Measurements from ENCODE around the gene PLOD3. TPM values are rescaled to one million over a fixed set of nuclear protein-coding genes. Genes with fewer than 3 reads are reported as not detected.

Gene PLOD3
- total RNA-seq, 1 experiment from 2014 or later: 134 TPM

GRCh38 chr7:101197991-101198390 is 19.4 kb downstream of the PLOD3 start:
- H3K27me3 Mint-ChIP-seq (ENCODE audit: insufficient read depth, unreplicated experiment): peaks cover 12% of the 10 kb centered on the region
- intact Hi-C loops (cut with micrococcal nuclease): no loop called here
- DNase-seq (ENCODE audit: unreplicated experiment): no peak
- H3K4me1 Mint-ChIP-seq (ENCODE audit: insufficient read depth, unreplicated experiment): no peaks in the 10 kb centered on the region
- ChIA-PET CTCF (interaction anchor here (0.6 kb wide), 1 partner anchor 178 kb away, joined by 3 read pairs; no protein-coding TSS in a partner anchor), POLR2A (no interaction called here)
- no peaks in the 10 kb centered on the region for H3K36me3 Mint-ChIP-seq (ENCODE audit: insufficient read depth, unreplicated experiment)
- no peak for TF ChIP-seq CTCF (IDR thresholded peaks at IDR 0.05; ENCODE audit: unreplicated experiment)
- no peak overlapping the region for H3K4me3 Mint-ChIP-seq (ENCODE audit: unreplicated experiment)
- H3K9me3 Mint-ChIP-seq (ENCODE audit: unreplicated experiment): no peaks in the 10 kb centered on the region
- no TSS peak for BruUV-seq (replicated peaks)
- no peak overlapping the region for H3K27ac Mint-ChIP-seq (ENCODE audit: low read depth, unreplicated experiment)

- no peak overlapping the region for H3K4me3 Mint-ChIP-seq (ENCODE audit: unreplicated experiment)
- H3K27ac Mint-ChIP-seq (ENCODE audit: low read depth, unreplicated experiment): no peak overlapping the region
- no peak for DNase-seq (ENCODE audit: unreplicated experiment)
- ChIA-PET CTCF (interaction anchor here (0.6 to 8.3 kb wide), 4 partner anchors 32 to 312 kb away, joined by 3 to 203 read pairs (median 3); no protein-coding TSS in a partner anchor), POLR2A (interaction anchor here (1.3 kb wide), 1 partner anchor 22 kb away, joined by 5 read pairs; the partner anchor contains the start of genes PLOD3 and ZNHIT1)
- no peaks in the 10 kb centered on the region for H3K36me3 Mint-ChIP-seq (ENCODE audit: insufficient read depth, unreplicated experiment)
- no TSS peak for BruUV-seq (replicated peaks)
- H3K27me3 Mint-ChIP-seq (ENCODE audit: insufficient read depth, unreplicated experiment): peaks cover 8% of the 10 kb centered on the region
- intact Hi-C loops (cut with micrococcal nuclease): no loop called here
- no peaks in the 10 kb centered on the region for H3K9me3 Mint-ChIP-seq (ENCODE audit: unreplicated experiment)
- TF ChIP-seq CTCF (IDR thresholded peaks at IDR 0.05; ENCODE audit: unreplicated experiment): no peak
- no peaks in the 10 kb centered on the region for H3K4me1 Mint-ChIP-seq (ENCODE audit: insufficient read depth, unreplicated experiment)
These were observed 21.5 kb downstream of the PLOD3 start for GRCh38 chr7:101195884-101196283.

GRCh38 chr7:101189109-101189508 is 28.3 kb downstream of the PLOD3 start:
- peaks cover 6% of the 10 kb centered on the region for H3K4me1 Mint-ChIP-seq (ENCODE audit: insufficient read depth, unreplicated experiment)
- H3K36me3 Mint-ChIP-seq (ENCODE audit: insufficient read depth, unreplicated experiment): no peaks in the 10 kb centered on the region
- no peak overlapping the region for H3K27ac Mint-ChIP-seq (ENCODE audit: low read depth, unreplicated experiment)
- H3K4me3 Mint-ChIP-seq (ENCODE audit: unreplicated experiment): no peak overlapping the region
- POLR2A ChIA-PET: no interaction called here
- no peak for TF ChIP-seq CTCF (IDR thresholded peaks at IDR 0.05; ENCODE audit: unreplicated experiment)
- BruUV-seq (replicated peaks): no TSS peak
- no peak for DNase-seq (ENCODE audit: unreplicated experiment)
- intact Hi-C loops (cut with micrococcal nuclease): no loop called here
- H3K9me3 Mint-ChIP-seq (ENCODE audit: unreplicated experiment): no peaks in the 10 kb centered on the region
- CTCF ChIA-PET: interaction anchor here (3.8 to 8.3 kb wide), 2 partner anchors 45 kb away, joined by 32 to 203 read pairs; no protein-coding TSS in a partner anchor
- H3K27me3 Mint-ChIP-seq (ENCODE audit: insufficient read depth, unreplicated experiment): no peaks in the 10 kb centered on the region

- no TSS peak for BruUV-seq (replicated peaks)
- H3K27me3 Mint-ChIP-seq (ENCODE audit: insufficient read depth, unreplicated experiment): no peaks in the 10 kb centered on the region
- peaks cover 12% of the 10 kb centered on the region for H3K4me1 Mint-ChIP-seq (ENCODE audit: insufficient read depth, unreplicated experiment)
- no peak overlapping the region for H3K4me3 Mint-ChIP-seq (ENCODE audit: unreplicated experiment)
- ChIA-PET POLR2A (interaction anchor here (0.6 to 1.8 kb wide), 6 partner anchors 27 to 176 kb away, joined by 3 to 4 read pairs (median 3); partner anchors contain the start of genes COL26A1 and FIS1), CTCF (interaction anchor here (0.6 to 3.8 kb wide), 8 partner anchors 17 to 294 kb away, joined by 3 to 32 read pairs (median 3); partner anchors contain the start of gene VGF)
- intact Hi-C loops (cut with micrococcal nuclease): loop anchor here (1.0 kb wide), 1 partner anchor 43 kb away; no protein-coding TSS in a partner anchor
- peak; percentile 43 for DNase-seq (ENCODE audit: unreplicated experiment)
- no peaks in the 10 kb centered on the region for H3K36me3 Mint-ChIP-seq (ENCODE audit: insufficient read depth, unreplicated experiment)
- no peak overlapping the region for H3K27ac Mint-ChIP-seq (ENCODE audit: low read depth, unreplicated experiment)
- TF ChIP-seq CTCF (IDR thresholded peaks at IDR 0.05; ENCODE audit: unreplicated experiment): no peak
- H3K9me3 Mint-ChIP-seq (ENCODE audit: unreplicated experiment): no peaks in the 10 kb centered on the region
These were observed 30.4 kb downstream of the PLOD3 start for GRCh38 chr7:101186844-101187428.
